ENCODE results near the gene CERK. TPM values are rescaled to one million over a fixed set of nuclear protein-coding genes. Genes with fewer than 3 reads are reported as not detected.

Gene CERK
- total RNA-seq, 4 donors from 2014 or later = 37.3 to 51.1 (median 48.0) TPM

GRCh38 chr22:46701262-46701661, 36.8 kb downstream of the CERK start:
- Histone ChIP-seq H3K27me3 (no peaks in the 10 kb centered on the region), H3K9me3 (no peaks in the 10 kb centered on the region), H3K4me3 (no peak overlapping the region), H3K36me3 (peaks cover 49 to 100% (median 96%) of the 10 kb centered on the region in 4 donors), H3K27ac (replicated peaks in 1 of 4) (no peak overlapping the region), H3K4me1 (no peaks in the 10 kb centered on the region)
- TF ChIP-seq POLR2A (IDR thresholded peaks at IDR 0.05; ENCODE audit: low read depth) (no peak), CTCF (IDR thresholded peaks at IDR 0.05) (no peak), EP300 (IDR thresholded peaks at IDR 0.05) (no peak), POLR2AphosphoS5 (IDR thresholded peaks at IDR 0.05) (no peak)
- intact Hi-C loops (cut with DNase I) = no loop called here
- 94% methylated on average over 29 of the region's 33 CpGs for WGBS
- DNase-seq (ENCODE audit: extremely low spot score) = no peak

- TF ChIP-seq EP300 (IDR thresholded peaks at IDR 0.05) = no peak
- H3K36me3 ChIP-seq = peaks cover 62 to 100% (median 97%) of the 10 kb centered on the region in 4 donors
- no peak for DNase-seq (ENCODE audit: extremely low spot score)
- no peaks in the 10 kb centered on the region for H3K9me3 ChIP-seq
- intact Hi-C loops (cut with DNase I) = no loop called here
- no peaks in the 10 kb centered on the region for H3K4me1 ChIP-seq
- no peak overlapping the region for H3K27ac ChIP-seq (replicated peaks in 1 of 4)
- H3K4me3 ChIP-seq = no peak overlapping the region
- 91% methylated on average over 17 of the region's 17 CpGs for WGBS
- no peaks in the 10 kb centered on the region for H3K27me3 ChIP-seq
Measured at GRCh38 chr22:46699091-46699490, 39.0 kb downstream of the CERK start.

GRCh38 chr22:46697811-46698515, 40.1 kb downstream of the CERK start:
- no peaks in the 10 kb centered on the region for H3K4me1 ChIP-seq
- intact Hi-C loops (cut with DNase I) = no loop called here
- no peak overlapping the region for H3K27ac ChIP-seq (replicated peaks in 1 of 4)
- peaks cover 68 to 100% (median 97%) of the 10 kb centered on the region in 4 donors for H3K36me3 ChIP-seq
- no peak overlapping the region for H3K4me3 ChIP-seq
- TF ChIP-seq POLR2A (IDR thresholded peaks at IDR 0.05; ENCODE audit: low read depth) = no peak
- no peak for TF ChIP-seq POLR2AphosphoS5 (IDR thresholded peaks at IDR 0.05)
- no peak for TF ChIP-seq EP300 (IDR thresholded peaks at IDR 0.05)
- no peak for TF ChIP-seq CTCF (IDR thresholded peaks at IDR 0.05)
- WGBS = 95% methylated on average over 23 of the region's 24 CpGs
- no peaks in the 10 kb centered on the region for H3K9me3 ChIP-seq
- no peaks in the 10 kb centered on the region for H3K27me3 ChIP-seq
- no peak for DNase-seq (ENCODE audit: extremely low spot score)

- H3K27me3 ChIP-seq = no peaks in the 10 kb centered on the region
- no peak overlapping the region for H3K4me3 ChIP-seq
- 93% methylated on average over 8 of the region's 10 CpGs for WGBS
- no peaks in the 10 kb centered on the region for H3K9me3 ChIP-seq
- H3K4me1 ChIP-seq = no peaks in the 10 kb centered on the region
- intact Hi-C loops (cut with DNase I) = no loop called here
- DNase-seq (ENCODE audit: extremely low spot score) = no peak
- H3K36me3 ChIP-seq = peaks cover 76 to 100% (median 100%) of the 10 kb centered on the region in 4 donors
- no peak overlapping the region for H3K27ac ChIP-seq (replicated peaks in 1 of 4)
- TF ChIP-seq POLR2A (IDR thresholded peaks at IDR 0.05; ENCODE audit: low read depth) (no peak), CTCF (IDR thresholded peaks at IDR 0.05) (no peak), EP300 (IDR thresholded peaks at IDR 0.05) (no peak)
Measured at GRCh38 chr22:46696614-46697013, 41.4 kb downstream of the CERK start.

- intact Hi-C loops (cut with DNase I) = no loop called here
- WGBS = 93% methylated on average over 11 of the region's 11 CpGs
- no peak overlapping the region for H3K4me3 ChIP-seq
- no peak for DNase-seq (ENCODE audit: extremely low spot score)
- H3K27ac ChIP-seq (replicated peaks in 1 of 4) = no peak overlapping the region
- TF ChIP-seq CTCF (IDR thresholded peaks at IDR 0.05) (no peak), POLR2AphosphoS5 (IDR thresholded peaks at IDR 0.05) (no peak), POLR2A (IDR thresholded peaks at IDR 0.05; ENCODE audit: low read depth) (no peak), EP300 (IDR thresholded peaks at IDR 0.05) (no peak)
- peaks cover 77 to 100% (median 100%) of the 10 kb centered on the region in 4 donors for H3K36me3 ChIP-seq
- H3K4me1 ChIP-seq = no peaks in the 10 kb centered on the region
- H3K27me3 ChIP-seq = no peaks in the 10 kb centered on the region
- H3K9me3 ChIP-seq = no peaks in the 10 kb centered on the region
Measured at GRCh38 chr22:46696229-46696518, 41.9 kb downstream of the CERK start.

Measured in esophagus muscularis mucosa (tissue), 4 donors.